Pons (tissue), 1 donor: ENCODE results near the gene MECP2.
A peak's percentile ranks its signal among the peaks of the same experiment; 100 is the strongest.
"Not testable (repeated sequence)": the region's sequence is repeated elsewhere in the genome, so short reads cannot be mapped to it uniquely, and the experiment has no call there.

ENCODE experiments used
- DNase-seq: peaks from one replicate; pipeline ENCODE4 v3.0.0-alpha.2; 2016; ENCODE audit warnings: low spot score

Gene MECP2

DNA sequence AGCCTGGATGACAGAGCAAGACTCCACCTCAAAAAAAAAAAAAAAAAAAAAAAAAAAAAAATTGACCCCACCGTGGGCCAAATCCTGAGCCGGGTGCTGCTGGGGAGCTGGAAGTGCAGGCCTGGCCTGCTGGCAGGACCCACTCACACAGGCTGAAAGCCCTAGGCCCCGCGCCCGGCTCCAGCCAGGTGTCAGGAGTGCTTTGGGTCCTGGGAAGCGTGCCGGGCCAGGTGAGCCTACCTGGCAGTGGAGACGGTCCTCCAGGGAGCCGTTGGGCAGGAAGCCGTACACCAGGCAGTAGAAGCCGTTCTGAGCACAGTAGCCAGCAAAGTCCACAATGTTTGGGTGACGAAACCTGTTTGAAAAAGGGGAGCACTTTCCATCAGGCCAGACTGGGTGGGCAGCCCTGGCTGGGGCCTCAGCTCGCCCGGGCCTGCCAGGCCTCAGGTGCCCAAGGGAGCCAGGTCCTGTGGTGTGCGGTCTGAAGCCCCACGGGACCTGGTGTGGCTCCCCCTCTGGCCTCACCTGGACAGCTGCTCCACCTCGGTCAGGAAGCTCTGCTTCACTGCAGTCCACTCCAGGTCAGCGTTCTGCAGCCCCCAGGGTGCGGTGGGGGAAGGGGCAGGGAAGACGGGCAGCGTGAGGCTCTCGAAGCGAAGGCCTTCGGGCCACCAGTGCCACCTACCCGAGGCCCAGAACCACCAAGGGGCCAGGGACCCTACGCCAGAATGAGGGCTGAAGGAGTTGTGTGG is 79.6 kb downstream of the MECP2 start:
- DNase-seq, result no peak

DNA sequence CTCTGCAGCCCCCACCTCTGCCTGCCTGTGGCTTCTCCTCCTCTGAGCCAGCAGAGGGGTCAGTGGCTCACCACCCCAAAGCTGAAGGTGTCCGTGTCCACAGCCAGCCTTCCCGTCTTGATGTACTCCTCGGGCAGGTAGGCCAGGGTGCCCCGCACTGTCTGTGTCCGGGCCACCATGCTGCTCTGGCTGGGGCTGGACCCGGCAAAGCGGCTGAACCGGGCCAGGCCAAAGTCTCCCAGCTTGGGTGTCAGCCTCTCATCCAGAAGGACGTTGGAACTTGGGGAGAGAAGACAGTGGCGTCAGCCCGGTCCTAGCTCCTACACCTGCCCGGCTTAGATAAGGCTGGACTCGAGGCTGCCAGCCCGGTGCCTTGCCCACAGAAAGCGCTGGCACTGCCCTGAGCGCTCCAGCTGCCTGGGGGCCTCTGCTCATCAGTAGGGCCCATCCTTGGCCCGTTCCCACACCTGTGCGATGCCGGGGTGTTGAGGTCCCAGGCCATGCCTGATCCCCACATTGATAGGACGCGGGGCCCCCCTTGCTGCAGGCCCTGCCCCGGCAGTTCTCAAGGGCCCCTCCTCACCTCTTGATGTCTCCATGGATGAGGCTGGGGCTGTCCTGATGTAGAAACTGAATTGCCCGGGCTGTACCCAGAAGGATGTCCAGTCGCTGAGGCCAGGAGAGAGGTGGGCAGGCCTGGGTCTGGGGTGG is 81.0 kb downstream of the MECP2 start:
- no peak for DNase-seq

DNA sequence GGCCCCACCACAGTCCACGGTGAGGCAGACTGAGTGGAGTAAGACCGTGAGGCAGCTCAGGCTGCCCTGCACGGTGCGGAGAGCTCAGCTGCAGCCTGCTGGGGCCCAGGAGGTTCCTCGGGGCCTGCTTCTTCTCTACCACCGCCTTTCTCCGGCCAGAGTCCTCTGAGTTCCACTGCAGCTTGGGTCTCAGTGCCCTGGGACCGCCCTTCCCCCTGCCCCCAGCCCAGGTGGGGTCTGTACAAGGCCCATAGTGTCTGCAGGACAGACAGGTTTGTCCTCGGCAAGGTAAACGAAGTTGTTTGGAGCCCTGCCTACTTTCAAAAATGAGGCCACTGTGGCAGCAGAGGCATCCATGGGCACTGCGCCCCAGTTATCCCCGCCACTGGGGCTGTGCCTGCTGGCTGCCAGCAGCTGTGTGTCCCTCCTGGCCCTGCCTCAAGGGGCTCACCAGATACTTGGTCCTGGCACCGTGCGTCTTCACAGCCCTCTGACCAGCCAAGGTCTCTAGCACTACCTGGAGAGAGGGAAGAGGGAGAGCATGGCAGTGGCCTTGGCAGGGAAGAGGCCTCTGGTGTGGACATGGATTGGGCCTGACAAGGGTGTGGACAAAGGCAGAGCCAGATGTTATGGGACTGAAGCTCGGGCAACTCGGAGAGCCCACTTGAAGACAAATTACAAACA is 81.8 kb downstream of the MECP2 start:
- no peak for DNase-seq

DNA sequence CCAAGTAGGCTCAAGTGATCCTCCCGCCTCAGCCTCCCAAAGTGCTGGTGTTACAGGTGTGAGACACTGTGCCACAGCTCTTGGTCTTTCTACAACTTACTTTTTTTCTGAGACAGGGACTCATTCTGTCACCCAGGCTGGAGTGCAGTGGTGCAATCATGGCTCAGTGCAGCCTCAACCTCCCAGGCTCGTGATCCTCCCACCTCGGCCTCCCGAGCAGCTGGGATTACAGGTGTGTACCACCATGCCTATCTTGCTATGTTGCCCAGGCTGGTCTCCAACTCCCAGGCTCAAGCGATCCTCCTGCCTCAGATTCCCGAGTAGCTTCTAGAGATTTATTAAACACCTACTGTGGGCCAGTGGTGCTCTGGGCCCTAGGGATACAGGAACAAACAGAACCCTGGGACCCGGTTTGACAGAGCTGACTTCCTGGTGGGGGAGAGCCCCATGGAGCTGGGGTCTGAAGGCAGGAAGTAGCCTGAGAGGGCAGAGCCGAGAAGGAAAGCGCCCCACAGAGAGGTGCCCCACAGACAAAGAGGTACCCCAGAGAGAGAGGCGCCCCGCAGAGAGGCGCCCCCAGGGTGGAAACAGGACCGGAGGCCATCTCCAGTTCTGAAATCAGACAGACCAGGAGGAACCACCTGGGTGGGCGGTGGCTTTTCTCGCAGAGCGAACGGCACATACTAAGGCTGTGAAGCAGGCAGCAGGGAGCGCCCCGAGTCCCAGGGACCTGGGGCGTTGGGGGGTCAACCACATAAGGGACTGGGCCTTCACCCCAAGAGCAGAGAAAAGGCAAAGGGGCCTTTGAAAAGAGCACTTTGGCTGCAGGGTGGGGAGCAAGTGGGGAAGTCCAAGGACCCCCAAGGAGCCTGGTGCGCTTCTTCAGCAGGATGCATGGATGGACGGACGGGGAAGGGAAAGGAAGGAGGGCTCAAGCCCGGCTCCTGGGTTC is 82.8 kb downstream of the MECP2 start:
- DNase-seq, result no peak

DNA sequence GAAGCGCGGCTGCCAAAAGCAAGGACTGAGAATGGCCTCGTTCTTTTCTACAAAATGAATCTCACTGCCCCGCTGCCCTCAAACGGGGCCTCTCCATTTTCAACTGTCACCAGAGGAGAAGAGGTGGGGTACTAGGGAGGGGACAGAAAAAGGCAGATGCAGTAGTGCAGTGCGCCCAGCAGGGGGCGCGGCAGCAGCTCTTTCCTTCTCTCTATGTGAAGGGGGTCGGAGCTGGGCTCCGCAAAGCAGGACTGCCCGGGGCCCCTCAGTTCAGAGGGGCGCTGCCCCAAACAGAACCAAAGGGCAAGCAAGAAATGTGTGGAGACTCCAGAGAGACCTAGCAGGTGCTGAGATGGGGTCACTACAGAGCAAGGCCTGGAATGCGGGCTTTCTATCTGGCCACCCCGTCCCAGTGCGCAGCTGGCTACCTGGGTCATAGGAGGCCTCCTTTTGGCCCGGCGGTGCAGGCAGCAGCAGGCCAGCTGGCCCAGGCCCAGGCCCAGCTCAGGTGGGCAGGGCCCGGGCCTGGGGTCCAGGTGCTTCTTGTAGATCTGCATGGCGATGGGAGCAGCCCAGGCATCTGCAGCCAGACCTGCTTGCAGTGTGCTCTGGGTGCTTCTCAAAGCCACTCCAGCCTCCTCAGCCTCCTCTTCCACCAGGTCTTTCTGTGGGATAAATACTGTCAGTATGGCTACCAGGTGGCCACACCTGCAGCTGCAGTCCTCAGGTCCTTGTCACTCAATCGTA is 83.7 kb downstream of the MECP2 start:
- DNase-seq, result no peak

DNA sequence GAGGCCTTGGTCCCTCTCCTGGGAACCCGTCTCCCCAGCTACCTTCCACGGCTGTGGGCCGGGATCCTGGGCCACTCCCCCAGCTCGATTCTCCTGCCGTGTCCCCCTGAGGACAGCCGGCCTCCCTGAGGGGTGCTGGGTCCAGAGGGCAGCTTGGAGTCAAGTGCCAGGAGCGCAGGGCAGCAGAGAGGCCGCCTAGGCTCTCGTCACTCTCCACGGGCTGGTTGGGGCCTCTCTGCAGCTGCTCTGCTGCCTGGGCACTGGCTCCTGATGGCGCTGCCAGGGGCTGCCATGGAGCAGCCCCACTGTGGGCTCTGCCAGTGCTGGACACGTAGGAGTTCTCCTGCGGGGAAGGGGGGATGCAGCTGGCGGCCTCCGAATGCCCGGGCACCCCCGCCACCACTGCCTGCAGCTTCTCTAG is 84.5 kb downstream of the MECP2 start:
- DNase-seq, result no peak

DNA sequence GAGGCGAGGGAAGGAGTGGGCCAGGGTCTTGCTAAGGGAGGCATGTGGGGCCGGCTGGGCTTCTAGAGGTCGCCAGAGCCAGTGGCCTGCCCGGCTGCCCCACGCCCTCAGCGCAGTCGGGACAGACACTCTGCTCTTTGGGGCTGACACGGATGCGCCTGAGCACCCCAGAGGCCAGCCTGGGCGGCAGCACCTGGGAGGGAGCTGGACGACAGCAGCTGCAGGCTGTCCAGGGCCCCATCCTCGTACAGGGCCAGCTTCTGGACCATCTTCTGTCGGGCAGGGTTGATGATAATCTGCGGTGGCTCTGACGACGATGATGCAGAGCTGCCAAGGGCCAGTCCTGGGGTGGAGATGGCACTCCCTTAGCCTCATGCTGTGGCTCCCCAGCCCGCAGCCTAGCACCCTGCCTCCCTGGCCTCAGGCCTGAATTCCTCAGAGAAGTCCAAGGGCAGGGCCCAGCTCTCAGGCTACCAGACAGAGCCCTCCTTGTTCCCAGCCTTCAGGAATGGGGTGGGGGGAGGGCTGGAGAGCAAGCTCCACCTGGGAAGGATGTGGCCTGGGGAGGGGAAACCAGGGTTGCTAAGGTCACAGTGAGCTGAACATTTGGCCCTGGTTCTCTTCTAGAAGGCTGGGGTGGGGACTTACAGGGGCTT is 85.1 kb downstream of the MECP2 start:
- DNase-seq, result peak; percentile 59

DNA sequence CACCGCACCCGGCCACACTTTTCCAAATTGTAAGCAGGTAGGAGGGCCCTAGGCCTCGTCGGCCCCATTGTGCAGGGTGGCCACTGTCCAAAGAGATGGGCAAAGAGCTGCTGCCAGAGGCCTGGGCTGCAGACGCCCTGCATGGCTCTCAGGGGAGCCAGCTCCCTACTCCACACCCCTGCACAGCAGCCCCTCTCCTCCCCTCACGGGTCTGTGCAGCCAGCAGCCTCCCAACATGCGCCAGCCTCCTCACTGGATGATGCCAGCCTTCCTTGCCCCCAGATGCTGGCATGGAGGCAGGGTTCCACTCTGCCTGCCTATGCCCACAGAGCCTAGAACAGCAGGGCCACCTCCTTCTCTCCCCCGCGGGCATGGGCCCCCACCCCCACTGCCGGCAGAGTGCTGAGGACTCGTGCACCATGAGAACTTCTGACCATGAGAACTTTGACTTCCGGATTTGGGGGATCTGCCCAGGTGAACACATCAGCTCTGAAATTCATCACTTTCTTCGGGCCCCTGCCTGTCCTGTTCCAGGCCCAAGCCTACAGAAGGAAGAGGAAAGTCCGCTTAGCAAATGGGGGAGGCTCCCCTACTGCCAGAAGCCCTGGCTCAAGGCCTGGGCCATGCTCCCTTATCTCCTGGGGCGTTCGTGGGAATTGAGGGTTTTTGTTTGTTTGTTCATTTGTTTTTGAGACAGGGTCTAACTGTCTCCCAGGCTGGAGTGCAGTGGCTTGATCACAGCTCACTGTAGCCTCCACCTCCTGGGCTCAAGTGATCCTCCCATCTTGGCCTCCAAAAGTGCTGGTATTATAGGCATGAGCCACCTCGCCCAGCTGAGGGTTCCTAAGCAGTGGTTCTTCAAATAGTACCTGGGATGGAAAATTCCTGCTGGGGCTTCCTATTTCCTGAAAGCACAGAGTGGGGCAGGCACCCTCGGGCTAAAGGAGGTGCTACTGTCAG is 85.9 kb downstream of the MECP2 start:
- no peak for DNase-seq

DNA sequence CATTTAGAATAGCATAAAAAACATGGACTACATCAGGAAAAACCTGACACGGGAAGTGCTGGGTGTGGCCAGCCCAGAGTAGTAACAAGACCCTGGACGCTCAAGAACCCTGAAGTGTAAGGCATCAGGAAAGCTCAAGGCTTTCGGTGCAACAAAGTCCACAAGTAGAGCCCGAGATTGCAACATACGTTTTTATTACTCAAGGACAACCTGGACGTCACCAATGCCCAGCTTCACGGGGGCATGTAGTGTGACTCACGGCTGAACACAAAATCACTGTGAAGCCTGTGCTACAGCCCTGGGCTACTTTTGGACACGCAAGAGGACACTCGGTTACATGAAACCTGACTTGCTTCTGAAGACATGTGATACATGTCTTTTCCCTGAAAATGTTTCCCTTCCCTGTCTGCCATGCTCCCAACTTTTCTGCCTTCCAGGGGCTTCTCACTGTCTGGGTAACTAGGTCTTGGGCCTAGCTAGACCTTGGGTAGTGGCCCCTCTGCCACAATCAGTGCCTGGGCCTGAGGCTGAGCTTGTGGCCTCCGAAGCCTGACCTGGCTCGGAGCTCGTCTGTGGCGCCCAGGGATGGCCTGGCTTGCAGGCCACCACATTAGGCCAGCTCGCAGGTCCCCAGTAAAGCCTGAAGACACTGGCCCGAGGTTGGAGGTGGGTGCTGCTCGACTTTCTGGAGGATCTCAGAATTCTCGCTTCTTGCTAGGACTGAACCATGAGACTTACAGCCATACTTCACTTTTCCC is 87.0 kb downstream of the MECP2 start:
- no peak for DNase-seq

DNA sequence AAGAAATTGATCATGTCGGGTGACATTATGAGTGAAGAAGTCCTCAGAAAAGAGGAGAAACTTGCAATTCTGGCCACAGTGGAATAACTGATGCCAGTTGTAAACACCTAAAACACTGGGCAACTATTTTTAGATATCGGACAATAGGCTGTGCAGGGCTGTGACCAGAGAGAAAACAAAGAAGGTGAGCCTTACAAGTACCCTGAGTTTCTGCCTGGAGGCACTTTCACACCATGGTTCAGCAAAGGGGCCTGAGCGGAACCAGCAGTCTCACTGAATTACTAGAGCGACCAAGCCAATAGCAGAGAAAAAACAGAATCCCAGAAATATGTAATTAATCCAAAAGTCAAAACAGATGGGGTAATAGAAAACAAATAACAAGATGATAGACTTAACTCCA is 89.0 kb downstream of the MECP2 start:
- DNase-seq, result no peak

DNA sequence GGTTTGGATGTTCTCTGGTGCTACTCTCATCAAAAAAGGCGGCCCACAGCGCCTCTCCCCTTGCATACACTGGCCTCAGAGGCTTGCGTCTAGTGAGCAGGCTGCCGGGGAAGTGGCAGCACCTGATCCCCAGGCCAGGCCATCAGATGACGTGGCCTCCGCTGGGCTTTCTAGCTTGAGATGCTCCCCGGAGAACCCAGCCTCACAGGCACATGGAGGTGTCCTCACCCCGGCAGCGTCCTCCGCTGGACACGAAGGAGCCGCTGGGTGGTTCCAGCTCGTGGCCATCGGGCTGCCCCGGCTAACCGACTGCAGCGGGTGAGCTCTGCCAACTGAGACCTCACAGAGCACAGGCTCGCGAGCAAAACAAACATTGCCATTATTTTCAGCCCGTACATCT is 90.6 kb downstream of the MECP2 start:
- DNase-seq, result no peak

DNA sequence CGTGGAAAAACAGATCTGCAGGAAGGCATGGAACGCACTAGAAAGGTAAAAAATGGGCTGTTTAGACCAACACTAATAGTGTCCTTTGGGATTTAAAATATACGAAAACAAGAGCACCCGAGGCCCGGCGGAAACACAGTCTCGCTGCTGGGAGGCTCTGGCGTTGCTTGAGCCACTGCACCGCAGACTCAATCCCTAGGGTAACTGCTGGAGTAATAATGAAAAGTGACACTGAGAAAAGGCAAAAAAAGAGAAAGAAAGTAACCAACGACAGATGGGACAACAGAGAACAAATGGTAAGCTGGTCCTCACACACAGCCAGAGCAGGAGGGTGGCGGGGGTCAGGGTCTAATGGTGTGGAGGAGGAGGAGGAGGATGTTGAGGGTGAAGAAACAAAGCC is 93.2 kb downstream of the MECP2 start:
- DNase-seq, result no peak

DNA sequence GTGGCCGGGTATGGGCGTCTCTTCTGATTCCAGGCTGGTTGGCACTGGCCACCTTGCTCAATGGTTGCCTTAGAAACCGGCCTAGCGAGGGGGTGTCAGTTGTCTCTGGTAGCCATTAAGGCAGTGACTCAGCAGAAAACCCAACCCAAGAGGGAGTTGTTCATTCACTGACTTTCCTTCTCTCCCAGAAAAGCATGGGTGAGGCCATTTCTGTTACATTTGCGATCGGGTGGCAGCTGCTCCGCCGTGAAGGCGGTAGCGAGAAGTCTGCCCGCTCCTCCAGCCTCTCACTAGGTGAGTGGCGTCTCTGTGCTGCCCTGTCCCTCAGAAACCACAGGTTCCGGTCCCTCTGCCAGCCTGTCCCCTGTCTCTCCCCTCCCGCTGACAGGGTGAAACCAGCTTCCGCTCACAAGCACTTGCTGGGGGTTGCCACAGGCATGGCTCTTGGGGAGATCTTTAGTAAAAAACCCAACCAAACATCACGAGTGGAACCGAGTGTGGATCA is 95.2 kb downstream of the MECP2 start:
- DNase-seq, result peak; percentile 37

DNA sequence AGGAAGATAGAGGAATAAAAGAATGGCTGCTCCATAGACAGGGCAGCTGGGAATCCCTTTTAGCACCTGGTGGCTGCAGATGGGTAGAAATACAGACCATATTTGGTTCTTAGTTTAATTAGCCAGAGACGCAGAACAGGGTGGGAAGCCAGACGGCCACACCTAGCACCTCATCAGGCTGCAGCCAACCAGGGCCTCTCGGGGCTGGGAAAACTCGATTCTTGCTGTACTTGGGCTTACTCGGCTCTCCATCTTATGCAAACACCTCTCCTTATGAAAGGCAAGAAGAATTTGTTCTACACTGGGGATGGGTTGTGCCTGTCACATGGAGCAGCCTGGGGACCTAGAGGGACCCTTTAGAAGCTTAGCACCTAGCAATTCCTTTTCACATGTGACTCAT is 97.5 kb downstream of the MECP2 start:
- DNase-seq, result no peak

DNA sequence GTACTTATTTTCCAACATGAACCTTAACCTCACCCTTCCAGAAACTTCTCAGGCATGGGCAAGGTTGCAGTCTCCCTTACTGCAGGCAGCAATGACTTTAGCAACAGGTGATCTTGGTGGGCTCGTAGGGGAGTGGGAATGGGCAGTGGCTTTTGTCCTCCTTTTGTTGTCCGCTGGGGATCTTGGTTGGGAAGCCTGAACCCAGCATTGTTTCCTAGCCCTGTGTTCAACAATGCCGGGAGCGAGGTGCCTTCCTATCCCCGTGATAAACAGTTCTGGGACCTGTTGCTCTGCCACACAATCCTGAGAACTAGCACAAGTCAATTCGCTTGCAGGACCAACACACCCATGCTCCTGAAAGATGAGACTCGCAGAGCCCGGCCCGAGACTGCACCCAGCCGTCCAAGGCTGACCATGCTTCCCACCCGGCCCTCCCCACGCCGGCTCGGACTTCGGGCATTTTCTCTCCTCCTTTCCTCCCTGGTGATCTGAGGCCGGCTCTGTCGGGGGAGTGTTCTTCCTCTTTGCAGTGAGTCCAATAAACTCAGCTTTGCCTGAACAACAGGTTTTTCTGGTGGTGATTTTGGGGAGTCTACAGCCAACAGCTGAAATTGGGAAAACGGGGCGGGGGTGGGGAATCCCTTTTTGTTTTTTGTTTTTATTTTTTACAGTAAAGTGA is 98.0 kb downstream of the MECP2 start:
- DNase-seq, result no peak

DNA sequence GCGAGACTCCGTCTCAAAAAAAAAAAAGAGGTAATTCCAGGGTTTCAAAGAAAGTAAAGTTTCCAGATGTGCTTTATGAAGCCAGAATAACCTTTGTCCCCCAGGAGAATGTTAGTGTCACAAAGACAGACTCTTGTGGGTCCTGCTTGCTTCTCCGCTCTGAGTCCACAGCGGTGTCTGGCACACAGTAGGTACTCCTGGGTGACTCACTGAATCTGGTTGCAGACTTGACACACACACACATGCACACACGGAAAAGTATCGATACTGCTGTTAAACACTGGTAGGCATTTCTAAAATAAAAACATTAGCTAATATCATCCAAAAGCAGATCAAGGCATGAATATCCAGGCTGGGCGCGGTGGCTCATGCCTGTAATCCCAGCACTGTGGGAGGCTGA is 102.0 kb downstream of the MECP2 start:
- no peak for DNase-seq

DNA sequence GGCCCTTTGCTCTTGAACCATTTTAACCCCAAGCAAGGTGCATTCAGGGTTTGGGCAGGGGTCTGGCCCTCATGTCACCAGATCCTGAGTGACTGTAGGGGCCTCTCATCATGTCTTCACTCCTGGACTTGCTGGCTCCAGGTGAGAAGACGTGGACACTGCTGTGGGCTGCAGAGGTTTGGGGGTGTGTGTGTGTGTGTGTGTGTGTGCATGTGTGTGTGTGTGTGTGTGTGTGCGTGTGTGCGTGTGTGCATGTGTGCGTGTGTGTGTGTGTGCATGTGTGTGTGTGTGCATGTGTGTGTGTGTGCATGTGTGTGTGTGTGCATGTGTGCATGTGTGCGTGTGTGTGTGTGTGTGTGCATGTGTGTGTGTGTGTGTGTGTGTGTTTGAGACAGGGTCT is 103.1 kb downstream of the MECP2 start:
- DNase-seq, result not testable (repeated sequence)

DNA sequence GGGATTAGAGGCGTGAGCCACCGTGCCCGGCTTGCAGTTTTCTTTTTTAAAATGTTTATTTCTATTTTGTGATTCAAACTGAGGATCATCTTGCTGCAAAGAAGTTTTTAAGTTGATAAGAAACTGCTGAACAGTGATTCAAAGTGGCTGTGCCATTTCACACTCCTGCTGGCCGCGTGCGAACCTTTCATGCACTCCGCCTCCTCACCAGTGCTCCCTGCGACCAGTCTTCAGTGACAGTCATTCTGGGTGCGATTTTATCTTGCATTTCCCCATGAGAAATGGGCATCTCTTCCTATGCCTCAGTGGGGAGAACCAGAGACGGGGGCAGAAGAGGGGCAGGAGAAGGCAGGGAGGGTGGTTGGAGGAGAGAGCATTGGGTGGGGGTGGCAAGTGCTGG is 103.5 kb downstream of the MECP2 start:
- DNase-seq, result no peak
